GM12878 (cell line): ENCODE results near the gene PLEKHM1. TPM values are rescaled to one million over a fixed set of nuclear protein-coding genes. Genes with fewer than 3 reads are reported as not detected.

Source experiments
- ATF2 ChIP-seq: IDR thresholded peaks from 2 replicates; pipeline ENCODE4 v1.6.1; 2012; ENCODE audit warnings: low read length, inconsistent platforms
- ATF7 ChIP-seq: fragments of 450-650 bp; IDR thresholded peaks from 2 replicates; pipeline ENCODE4 v1.6.1; 2016; ENCODE audit warnings: low read depth, mild to moderate bottlenecking
- BCL3 ChIP-seq: IDR thresholded peaks from 2 replicates; pipeline ENCODE4 v1.6.1; 2011; ENCODE audit warnings: borderline replicate concordance, low read depth, mild to moderate bottlenecking, moderate library complexity, low read length; ENCODE audit not compliant: insufficient read depth, poor library complexity, severe bottlenecking
- BHLHE40 ChIP-seq, 2 experiments: fragments of 450-650 bp in 1 of 2; IDR thresholded peaks; 2 replicates each; pipeline ENCODE4 v1.6.1; 2011 to 2017; ENCODE audit warnings: low read depth in 2 of 2, borderline replicate concordance in 1 of 2, improper control_type of control experiment in 1 of 2, low read length in 1 of 2, mild to moderate bottlenecking in 1 of 2
- CBX5 ChIP-seq: sonication (generic); IDR thresholded peaks from 2 replicates; pipeline ENCODE4 v1.6.1; 2016; ENCODE audit warnings: low read depth, moderate library complexity, mild to moderate bottlenecking, inconsistent platforms
- CHD1 ChIP-seq: IDR thresholded peaks from 2 replicates; pipeline ENCODE4 v1.6.1; 2012; ENCODE audit warnings: low read depth, low read length, improper control_type of control experiment
- DPF2 ChIP-seq: fragments of 450-650 bp; IDR thresholded peaks from 2 replicates; pipeline ENCODE4 v1.6.1; 2017; ENCODE audit warnings: mild to moderate bottlenecking
- EED ChIP-seq: sonication (generic); IDR thresholded peaks from 2 replicates; pipeline ENCODE4 v1.6.1; 2016; ENCODE audit warnings: antibody characterized with exemption, low read depth
- ETV6 ChIP-seq, 2 experiments: fragments of 450-650 bp in 1 of 2; IDR thresholded peaks in 1 of 2; conservative IDR thresholded peaks in 1 of 2; 2 replicates each; pipeline ENCODE4 v1.6.1; 2014; ENCODE audit warnings: antibody characterized with exemption in 1 of 2, borderline replicate concordance in 1 of 2, low read depth in 1 of 2, mild to moderate bottlenecking in 1 of 2, moderate library complexity in 1 of 2
- IRF3 ChIP-seq: fragments of 450-650 bp; IDR thresholded peaks from 2 replicates; pipeline ENCODE4 v1.6.1; 2014; ENCODE audit warnings: mild to moderate bottlenecking
- LARP7 ChIP-seq: fragments of 450-650 bp; IDR thresholded peaks from 2 replicates; pipeline ENCODE4 v1.6.1; 2017; ENCODE audit warnings: mild to moderate bottlenecking
- MYC ChIP-seq: IDR thresholded peaks from 2 replicates; pipeline ENCODE4 v1.6.1; 2011; ENCODE audit warnings: mild to moderate bottlenecking, low read length, moderate library complexity, inconsistent platforms; ENCODE audit not compliant: insufficient read depth, insufficient replicate concordance, insufficient read length, severe bottlenecking
- PRDM15 ChIP-seq: fragments of 450-650 bp; formaldehyde crosslinking; IDR thresholded peaks from 2 replicates; pipeline ENCODE4 v1.4.0; 2020; ENCODE audit warnings: mild to moderate bottlenecking, moderate library complexity
- SMAD1 ChIP-seq: fragments of 450-650 bp; IDR thresholded peaks from 2 replicates; pipeline ENCODE4 v1.6.1; 2018; ENCODE audit warnings: mild to moderate bottlenecking, low read depth; ENCODE audit not compliant: partially characterized antibody
- TCF12 ChIP-seq: IDR thresholded peaks from 2 replicates; pipeline ENCODE4 v1.6.1; 2011; ENCODE audit warnings: low read depth, mild to moderate bottlenecking, low read length
- ZBTB33 ChIP-seq: fragments of 450-650 bp; IDR thresholded peaks from 2 replicates; pipeline ENCODE4 v1.6.1; 2017; ENCODE audit warnings: mild to moderate bottlenecking
- ZNF24 ChIP-seq: fragments of 450-650 bp; IDR thresholded peaks from 2 replicates; pipeline ENCODE4 v1.6.1; 2017; ENCODE audit warnings: antibody characterized with exemption, mild to moderate bottlenecking
- polyA plus RNA-seq, 11 experiments: library from polyadenylated mRNA; depleted of rRNA in 4 of 11; unstranded in 6 of 11; stranded (reverse) in 5 of 11; fragments of >200 nt; fragmentation: Nextera tagmentation in 4 of 11; fragmentation: Illumina TruSeq in 1 of 11; extraction: Ambion mirVana in 4 of 11; extraction: Trizol in 1 of 11; gene quantifications; 1 replicate in 1 of 11; 2 replicates in 10 of 11; pipeline versions ENCODE4 v1.2.1 to v1.2.3, GENCODE V29; 2011 to 2016; ENCODE audit warnings: inconsistent platforms in 2 of 11, missing spikeins in 2 of 11, low read depth in 1 of 11
- total RNA-seq, 4 experiments: library from RNA; depleted of rRNA in 3 of 4; stranded (reverse); fragments of >200 nt in 3 of 4; fragmentation: Illumina TruSeq in 1 of 4; extraction: Trizol in 1 of 4; gene quantifications; 2 replicates each; pipeline versions ENCODE4 v1.2.1 to v1.2.3, GENCODE V29; 2013 to 2021

PLEKHM1 gene
- total and polyA plus RNA-seq, 10 of the 15 experiments (the other 5 are each of a cell fraction or from before 2014, with no cell fraction given) = 0.21 to 27.8 (median 9.4) TPM

GRCh38 chr17:45410144-45411091 is 80.1 kb downstream of the PLEKHM1 start (continued):
- TF ChIP-seq CHD1 (no peak), ATF2 (no peak), ZNF24 (no peak), ETV6 (conservative IDR thresholded peaks at IDR 0.05 in 1 of 2, IDR thresholded peaks at IDR 0.05 in 1 of 2; ENCODE audit: borderline replicate concordance in 1 of 2, low read depth in 1 of 2) (peak in 1 of 2 experiments; percentile 71; a peak in 2 of 4 replicates), DPF2 (peak; percentile 69), CBX5 (no peak), TCF12 (no peak), SMAD1 (no peak), BHLHE40 (IDR thresholded peaks at IDR 0.05; ENCODE audit: borderline replicate concordance in 1 of 2, low read depth in 2 of 2, low read length in 1 of 2) (no peak; a peak in 1 of 4 replicates), MYC (no peak), ATF7 (no peak), PRDM15 (CRISPR knock-in tag) (no peak), LARP7 (no peak), IRF3 (no peak), EED (peak; percentile 16; the same call in 1 of the 2 replicates), BCL3 (no peak), ZBTB33 (no peak)
